ENCODE measurements around the gene SRSF8. TPM values are rescaled to one million over a fixed set of nuclear protein-coding genes. Genes with fewer than 3 reads are reported as not detected.

The SRSF8 gene
- total RNA-seq, 1 experiment from 2014 or later, result 31.0 TPM

DNA sequence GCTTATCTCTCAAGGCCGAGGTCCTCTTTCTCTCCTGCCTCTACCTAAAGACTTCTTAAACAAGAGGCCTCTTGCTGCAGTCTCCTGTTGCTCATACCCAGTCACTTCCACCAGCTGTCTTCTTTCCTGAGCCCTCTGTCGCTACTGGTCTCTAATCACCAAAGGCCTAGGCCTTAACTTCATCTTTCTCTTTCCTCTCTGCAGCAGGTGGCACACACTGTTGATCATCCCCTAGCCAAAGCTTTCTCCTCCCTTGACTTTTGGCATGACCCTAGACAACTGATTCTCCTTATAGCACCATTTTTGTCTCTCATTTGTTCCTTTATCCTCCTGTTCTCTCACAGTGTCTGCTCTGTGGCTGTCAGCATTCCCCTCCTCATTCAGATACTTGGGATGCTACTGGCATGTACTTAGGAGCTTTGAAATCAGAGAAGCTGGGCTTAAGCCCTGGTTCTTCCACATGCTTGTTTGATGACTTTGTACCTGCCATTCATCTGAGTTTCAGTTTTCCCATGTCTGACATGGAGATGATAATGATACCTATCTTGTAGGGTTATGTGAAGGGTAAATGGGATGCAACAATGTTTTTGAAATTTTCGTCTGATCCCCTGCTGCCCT, 45.3 kb downstream of the SRSF8 start:
- Histone ChIP-seq H3K4me2 (ENCODE audit: low read length) (peak overlapping the region; percentile 31), H3K9me2 (ENCODE audit: insufficient read depth) (no peaks in the 10 kb centered on the region), H3K27me3 (ENCODE audit: insufficient read depth, low read length) (no peaks in the 10 kb centered on the region), H4K20me1 (ENCODE audit: insufficient read depth) (no peaks in the 10 kb centered on the region), H3K4me3 (replicated peaks in 1 of 2; ENCODE audit: low read depth in 1 of 2, low read length in 2 of 2) (no peak overlapping the region), H3K4me1 (ENCODE audit: control insufficient read depth in 1 of 2, insufficient read depth in 2 of 2, low read length in 2 of 2) (peaks cover 36 to 55% of the 10 kb centered on the region in 2 experiments), H3K9ac (ENCODE audit: low read length) (no peak overlapping the region), H3K79me2 (ENCODE audit: insufficient read depth, low read length) (peaks cover 43% of the 10 kb centered on the region), H3K9me3 (ENCODE audit: control insufficient read depth in 1 of 2, insufficient read depth in 1 of 2, low read depth in 1 of 2, low read length in 2 of 2) (no peaks in the 10 kb centered on the region), H2AFZ (ENCODE audit: low read depth, low read length, poor library complexity, severe bottlenecking) (no peak overlapping the region), H3K36me3 (ENCODE audit: control insufficient read depth in 1 of 2, insufficient read depth in 2 of 2, low read length in 2 of 2) (peaks cover 0 to 5% of the 10 kb centered on the region in 2 experiments; a peak in 1 of 4 replicates), H3K27ac (ENCODE audit: low read depth, low read length) (no peak overlapping the region)
- ChIA-PET POLR2A (no interaction called here), RAD21 (ENCODE audit: low non-redundant PET in 1 of 2, low total read pairs in 2 of 2, uncharacterized antibody in 2 of 2, unreplicated experiment in 2 of 2) (no interaction called here), CTCF (interaction anchor here (0.7 kb wide), 1 partner anchor 142 kb away, joined by 3 read pairs; no protein-coding TSS in a partner anchor)
- intact Hi-C loops (cut with micrococcal nuclease), result no loop called here
- peak; percentile 49; the same call in 1 of the 2 replicates for TF ChIP-seq JUND (IDR thresholded peaks at IDR 0.05)
- peak; percentile 35; the same call in 1 of the 2 replicates for TF ChIP-seq SP1 (IDR thresholded peaks at IDR 0.05; ENCODE audit: low read depth)
- no peak for TF ChIP-seq CBX3 (IDR thresholded peaks at IDR 0.05; ENCODE audit: low read depth)
- TF ChIP-seq FOSL1 (IDR thresholded peaks at IDR 0.05; ENCODE audit: low read depth), result peak; percentile 36
- DNase-seq (ENCODE audit: low read depth, low spot score) (no peak), ATAC-seq (no peak)
- no TSS peak for BruUV-seq (replicated peaks)

DNA sequence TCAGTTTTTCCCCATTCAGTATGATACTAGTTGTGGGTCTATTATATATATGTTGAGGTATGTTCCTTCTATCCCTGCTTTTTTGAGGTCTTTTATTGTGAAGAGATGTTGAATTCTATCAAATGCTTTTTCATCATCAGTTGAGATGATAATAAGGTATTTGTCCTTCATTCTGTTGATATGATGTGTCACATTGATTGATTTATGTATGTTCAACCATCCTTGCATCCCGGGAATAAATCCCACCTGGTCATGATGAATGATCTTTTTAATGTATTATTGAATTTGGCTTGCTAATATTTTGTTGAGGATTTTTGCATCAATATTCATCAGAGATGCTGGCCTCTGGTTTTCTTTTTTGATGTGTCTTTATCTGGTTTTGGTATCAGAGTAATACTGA, 48.9 kb downstream of the SRSF8 start:
- ATAC-seq, result no peak
- TF ChIP-seq EZH2 (IDR thresholded peaks at IDR 0.05) (no peak), CEBPB (IDR thresholded peaks at IDR 0.05; ENCODE audit: low read depth) (no peak), CTCF (IDR thresholded peaks at IDR 0.05 in 2 of 3, conservative IDR thresholded peaks at IDR 0.05 in 1 of 3; ENCODE audit: borderline replicate concordance in 1 of 3, insufficient read depth in 1 of 3, low read depth in 2 of 3, low read length in 2 of 3) (no peak), EGR1 (IDR thresholded peaks at IDR 0.05; ENCODE audit: low read depth) (no peak), SRF (IDR thresholded peaks at IDR 0.05; ENCODE audit: low read depth) (no peak), YY1 (IDR thresholded peaks at IDR 0.05; ENCODE audit: extremely low read depth, insufficient replicate concordance, low read depth, low read length) (no peak), POLR2AphosphoS5 (IDR thresholded peaks at IDR 0.05; ENCODE audit: low read depth, low read length) (no peak), RAD21 (IDR thresholded peaks at IDR 0.05; ENCODE audit: low read depth) (no peak), POLR2A (IDR thresholded peaks at IDR 0.05; ENCODE audit: borderline replicate concordance, extremely low read depth, insufficient read depth, insufficient read length) (no peak), REST (IDR thresholded peaks at IDR 0.05; ENCODE audit: low read depth) (no peak), SP1 (IDR thresholded peaks at IDR 0.05; ENCODE audit: low read depth) (no peak), TCF7L2 (IDR thresholded peaks at IDR 0.05; ENCODE audit: borderline replicate concordance, extremely low read depth, insufficient read depth, insufficient read length) (no peak), SIN3A (IDR thresholded peaks at IDR 0.05; ENCODE audit: low read depth) (no peak)
- TF ChIP-seq, protein P1, sequence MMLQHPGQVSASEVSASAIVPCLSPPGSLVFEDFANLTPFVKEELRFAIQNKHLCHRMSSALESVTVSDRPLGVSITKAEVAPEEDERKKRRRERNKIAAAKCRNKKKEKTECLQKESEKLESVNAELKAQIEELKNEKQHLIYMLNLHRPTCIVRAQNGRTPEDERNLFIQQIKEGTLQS (IDR thresholded peaks at IDR 0.05), result no peak

More for the DNA sequence above, 48.9 kb downstream of the SRSF8 start:
- intact Hi-C loops (cut with micrococcal nuclease), result no loop called here
- Histone ChIP-seq H3K4me2 (ENCODE audit: low read length) (no peak overlapping the region), H3K4me1 (ENCODE audit: control insufficient read depth in 1 of 2, insufficient read depth in 2 of 2, low read length in 2 of 2) (peaks cover 26 to 38% of the 10 kb centered on the region in 2 experiments), H3K27me3 (ENCODE audit: insufficient read depth, low read length) (no peaks in the 10 kb centered on the region), H3K4me3 (replicated peaks in 1 of 2; ENCODE audit: low read depth in 1 of 2, low read length in 2 of 2) (no peak overlapping the region), H3K27ac (ENCODE audit: low read depth, low read length) (no peak overlapping the region), H4K20me1 (ENCODE audit: insufficient read depth) (no peaks in the 10 kb centered on the region), H2AFZ (ENCODE audit: low read depth, low read length, poor library complexity, severe bottlenecking) (no peak overlapping the region), H3K9me2 (ENCODE audit: insufficient read depth) (no peaks in the 10 kb centered on the region), H3K9ac (ENCODE audit: low read length) (no peak overlapping the region), H3K9me3 (ENCODE audit: control insufficient read depth in 1 of 2, insufficient read depth in 1 of 2, low read depth in 1 of 2, low read length in 2 of 2) (no peaks in the 10 kb centered on the region), H3K79me2 (ENCODE audit: insufficient read depth, low read length) (peaks cover 51% of the 10 kb centered on the region), H3K36me3 (ENCODE audit: control insufficient read depth in 1 of 2, insufficient read depth in 2 of 2, low read length in 2 of 2) (no peaks in the 10 kb centered on the region)
- ChIA-PET POLR2A (no interaction called here), RAD21 (ENCODE audit: low non-redundant PET in 1 of 2, low total read pairs in 2 of 2, uncharacterized antibody in 2 of 2, unreplicated experiment in 2 of 2) (no interaction called here), CTCF (no interaction called here)
- BruUV-seq (replicated peaks), result no TSS peak
- no peak for DNase-seq (ENCODE audit: low read depth, low spot score)
